ENCODE data around the gene EDN3. TPM values are rescaled to one million over a fixed set of nuclear protein-coding genes. Genes with fewer than 3 reads are reported as not detected.

EDN3 gene
- polyA plus RNA-seq, 1 donor from 2014 or later: 0.50 TPM

GRCh38 chr20:59258221-59258621, 42.2 kb upstream of the EDN3 start:
- no peaks in the 10 kb centered on the region for H3K27me3 ChIP-seq (ENCODE audit: insufficient read depth, low read depth, low read length)
- H3K79me2 ChIP-seq (replicated peaks; ENCODE audit: insufficient read depth, low read length): no peaks in the 10 kb centered on the region
- H4K20me1 ChIP-seq (ENCODE audit: insufficient read depth): no peaks in the 10 kb centered on the region
- no peak overlapping the region for H3K4me2 ChIP-seq (ENCODE audit: low read length)
- H3K9me3 ChIP-seq (ENCODE audit: low read length): no peaks in the 10 kb centered on the region
- no peaks in the 10 kb centered on the region for H3F3A ChIP-seq (ENCODE audit: insufficient read depth, low read length, poor library complexity, severe bottlenecking)
- H3K36me3 ChIP-seq (ENCODE audit: insufficient read depth, low read length): no peaks in the 10 kb centered on the region
- H3K9me2 ChIP-seq (ENCODE audit: insufficient read depth, low read length): no peaks in the 10 kb centered on the region
- no peak overlapping the region for H3K27ac ChIP-seq (ENCODE audit: low read length)
- no peak overlapping the region for H3K4me3 ChIP-seq (ENCODE audit: low read length)
- no peak for TF ChIP-seq EZH2 (IDR thresholded peaks at IDR 0.05; ENCODE audit: borderline replicate concordance, insufficient read depth, low read length, poor library complexity, severe bottlenecking)
- TF ChIP-seq POLR2AphosphoS5 (IDR thresholded peaks at IDR 0.05): no peak
- no peak for TF ChIP-seq SMC3 (conservative IDR thresholded peaks at IDR 0.05; ENCODE audit: poor library complexity)
- no peak for TF ChIP-seq CTCF (IDR thresholded peaks at IDR 0.05; ENCODE audit: poor library complexity, severe bottlenecking)
- TF ChIP-seq REST (IDR thresholded peaks at IDR 0.05; ENCODE audit: borderline replicate concordance): no peak
- TF ChIP-seq EP300 (conservative IDR thresholded peaks at IDR 0.05; ENCODE audit: poor library complexity, severe bottlenecking): no peak
- TF ChIP-seq TAF1 (IDR thresholded peaks at IDR 0.05; ENCODE audit: low read depth): no peak
- TF ChIP-seq MXI1 (conservative IDR thresholded peaks at IDR 0.05; ENCODE audit: poor library complexity, severe bottlenecking): no peak
- TF ChIP-seq RAD21 (conservative IDR thresholded peaks at IDR 0.05): no peak
- H2AFZ ChIP-seq (ENCODE audit: low read depth, low read length): no peak overlapping the region
- no peak overlapping the region for H3K9ac ChIP-seq (ENCODE audit: low read length)

- Histone ChIP-seq H3K27me3 (ENCODE audit: insufficient read depth, low read depth, low read length) (no peaks in the 10 kb centered on the region), H2AFZ (ENCODE audit: low read depth, low read length) (no peak overlapping the region), H3K4me2 (ENCODE audit: low read length) (no peak overlapping the region), H3K9me2 (ENCODE audit: insufficient read depth, low read length) (no peaks in the 10 kb centered on the region), H3K36me3 (ENCODE audit: insufficient read depth, low read length) (no peaks in the 10 kb centered on the region), H3K79me2 (replicated peaks; ENCODE audit: insufficient read depth, low read length) (no peaks in the 10 kb centered on the region), H3K4me3 (ENCODE audit: low read length) (no peak overlapping the region), H3F3A (ENCODE audit: insufficient read depth, low read length, poor library complexity, severe bottlenecking) (no peaks in the 10 kb centered on the region), H3K9me3 (ENCODE audit: low read length) (no peaks in the 10 kb centered on the region), H4K20me1 (ENCODE audit: insufficient read depth) (no peaks in the 10 kb centered on the region), H3K9ac (ENCODE audit: low read length) (no peak overlapping the region), H3K27ac (ENCODE audit: low read length) (no peak overlapping the region)
- no peak for TF ChIP-seq POLR2AphosphoS5 (IDR thresholded peaks at IDR 0.05)
- TF ChIP-seq EZH2 (IDR thresholded peaks at IDR 0.05; ENCODE audit: borderline replicate concordance, insufficient read depth, low read length, poor library complexity, severe bottlenecking): no peak
- TF ChIP-seq MXI1 (conservative IDR thresholded peaks at IDR 0.05; ENCODE audit: poor library complexity, severe bottlenecking): no peak
Measured at GRCh38 chr20:59259946-59260345, 40.5 kb upstream of the EDN3 start.

GRCh38 chr20:59265298-59265697, 35.1 kb upstream of the EDN3 start:
- Histone ChIP-seq H3K27me3 (ENCODE audit: insufficient read depth, low read depth, low read length) (no peaks in the 10 kb centered on the region), H3K4me3 (ENCODE audit: low read length) (no peak overlapping the region)
- no peak for TF ChIP-seq SMC3 (conservative IDR thresholded peaks at IDR 0.05; ENCODE audit: poor library complexity)
- TF ChIP-seq REST (IDR thresholded peaks at IDR 0.05; ENCODE audit: borderline replicate concordance): no peak
- TF ChIP-seq POLR2AphosphoS5 (IDR thresholded peaks at IDR 0.05): no peak
- no peak for TF ChIP-seq EZH2 (IDR thresholded peaks at IDR 0.05; ENCODE audit: borderline replicate concordance, insufficient read depth, low read length, poor library complexity, severe bottlenecking)
- TF ChIP-seq TAF1 (IDR thresholded peaks at IDR 0.05; ENCODE audit: low read depth): no peak
- no peak for TF ChIP-seq MXI1 (conservative IDR thresholded peaks at IDR 0.05; ENCODE audit: poor library complexity, severe bottlenecking)
- no peak for TF ChIP-seq CTCF (IDR thresholded peaks at IDR 0.05; ENCODE audit: poor library complexity, severe bottlenecking)
- no peak for TF ChIP-seq EP300 (conservative IDR thresholded peaks at IDR 0.05; ENCODE audit: poor library complexity, severe bottlenecking)
- TF ChIP-seq RAD21 (conservative IDR thresholded peaks at IDR 0.05): no peak

More at GRCh38 chr20:59265298-59265697, 35.1 kb upstream of the EDN3 start:
- H3K9ac ChIP-seq (ENCODE audit: low read length): no peak overlapping the region
- H2AFZ ChIP-seq (ENCODE audit: low read depth, low read length): no peak overlapping the region
- no peak overlapping the region for H3K4me2 ChIP-seq (ENCODE audit: low read length)
- H3K9me3 ChIP-seq (ENCODE audit: low read length): no peaks in the 10 kb centered on the region
- no peaks in the 10 kb centered on the region for H4K20me1 ChIP-seq (ENCODE audit: insufficient read depth)
- no peaks in the 10 kb centered on the region for H3K9me2 ChIP-seq (ENCODE audit: insufficient read depth, low read length)
- no peak overlapping the region for H3K27ac ChIP-seq (ENCODE audit: low read length)
- H3F3A ChIP-seq (ENCODE audit: insufficient read depth, low read length, poor library complexity, severe bottlenecking): peaks cover 3% of the 10 kb centered on the region
- H3K36me3 ChIP-seq (ENCODE audit: insufficient read depth, low read length): no peaks in the 10 kb centered on the region
- no peaks in the 10 kb centered on the region for H3K79me2 ChIP-seq (replicated peaks; ENCODE audit: insufficient read depth, low read length)
